Esophagus muscularis mucosa (tissue), 3 donors: ENCODE measurements around the gene MYLK.

Source experiments
- POLR2A ChIP-seq: fragments of 450-650 bp; IDR thresholded peaks from one replicate; pipeline ENCODE4 v1.6.1; 2017; ENCODE audit warnings: antibody characterized with exemption, moderate library complexity, mild to moderate bottlenecking, low read depth
- TF ChIP-seq, protein P1 (sequence below), 3 experiments: fragments of 200-600 bp in 2 of 3; fragments of 450-650 bp in 1 of 3; sonication (generic) in 2 of 3; IDR thresholded peaks; one replicate each; pipeline ENCODE4 v1.5.1; 2017 to 2019; ENCODE audit warnings: antibody characterized with exemption in 3 of 3, mild to moderate bottlenecking in 2 of 3, moderate library complexity in 1 of 3

DNA sequence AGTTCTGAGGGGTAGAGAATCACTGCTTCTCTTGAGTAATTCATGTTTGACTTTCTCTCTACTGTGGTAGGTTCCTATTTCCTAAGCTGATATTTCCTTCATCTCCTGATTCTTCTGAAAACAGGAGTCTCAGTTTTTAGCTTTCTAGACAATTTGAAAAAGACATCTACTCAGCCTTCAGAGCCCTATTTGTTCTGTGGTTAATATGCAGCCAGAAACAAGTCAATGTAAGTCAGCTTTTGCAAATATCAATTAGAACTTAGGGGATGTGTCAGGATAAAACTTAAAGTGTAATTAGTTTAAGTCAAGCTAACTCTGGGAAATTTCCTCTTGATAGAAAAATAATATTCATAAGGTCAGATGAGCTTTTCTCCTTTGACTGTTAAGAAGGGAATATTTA is 277.6 kb downstream of the MYLK start:
- TF ChIP-seq, protein P1, sequence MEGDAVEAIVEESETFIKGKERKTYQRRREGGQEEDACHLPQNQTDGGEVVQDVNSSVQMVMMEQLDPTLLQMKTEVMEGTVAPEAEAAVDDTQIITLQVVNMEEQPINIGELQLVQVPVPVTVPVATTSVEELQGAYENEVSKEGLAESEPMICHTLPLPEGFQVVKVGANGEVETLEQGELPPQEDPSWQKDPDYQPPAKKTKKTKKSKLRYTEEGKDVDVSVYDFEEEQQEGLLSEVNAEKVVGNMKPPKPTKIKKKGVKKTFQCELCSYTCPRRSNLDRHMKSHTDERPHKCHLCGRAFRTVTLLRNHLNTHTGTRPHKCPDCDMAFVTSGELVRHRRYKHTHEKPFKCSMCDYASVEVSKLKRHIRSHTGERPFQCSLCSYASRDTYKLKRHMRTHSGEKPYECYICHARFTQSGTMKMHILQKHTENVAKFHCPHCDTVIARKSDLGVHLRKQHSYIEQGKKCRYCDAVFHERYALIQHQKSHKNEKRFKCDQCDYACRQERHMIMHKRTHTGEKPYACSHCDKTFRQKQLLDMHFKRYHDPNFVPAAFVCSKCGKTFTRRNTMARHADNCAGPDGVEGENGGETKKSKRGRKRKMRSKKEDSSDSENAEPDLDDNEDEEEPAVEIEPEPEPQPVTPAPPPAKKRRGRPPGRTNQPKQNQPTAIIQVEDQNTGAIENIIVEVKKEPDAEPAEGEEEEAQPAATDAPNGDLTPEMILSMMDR (IDR thresholded peaks at IDR 0.05): no peak
- no peak for TF ChIP-seq POLR2A
